HL-60 (cell line): ENCODE data around the gene FAM3A.

Experiments
- DNase-seq, 2 experiments: peaks; one replicate each; pipeline ENCODE4 v3.0.0-alpha.2; 2010 to 2020; ENCODE audit warnings: low read depth in 1 of 2, low spot score in 1 of 2
- H3K27ac ChIP-seq: fragments of 250-450 bp; sonication (Bioruptor Pico); replicated peaks from 2 replicates; pipeline ENCODE4 v1.5.1; 2020; ENCODE audit warnings: mild to moderate bottlenecking, moderate library complexity
- H3K27me3 ChIP-seq: fragments of 250-450 bp; sonication (Bioruptor Pico); 2 replicates; pipeline ENCODE4 v1.5.1; 2021; ENCODE audit warnings: mild to moderate bottlenecking, moderate library complexity; ENCODE audit not compliant: insufficient read depth, poor library complexity, severe bottlenecking
- H3K4me3 ChIP-seq: replicated peaks from 2 replicates; pipeline ENCODE4 v1.5.1; 2011; ENCODE audit warnings: mild to moderate bottlenecking, control low read depth, low read length; ENCODE audit not compliant: insufficient read depth
- CTCF ChIP-seq: IDR thresholded peaks from one replicate; pipeline ENCODE4 v1.5.1; 2011; ENCODE audit warnings: low read length, control low read depth, inconsistent platforms; ENCODE audit not compliant: insufficient read depth
- GABPA ChIP-seq: IDR thresholded peaks from 2 replicates; pipeline ENCODE4 v1.6.1; 2012; ENCODE audit warnings: low read depth
- POLR2AphosphoS5 ChIP-seq: IDR thresholded peaks from 2 replicates; pipeline ENCODE4 v1.6.1; 2012; ENCODE audit warnings: low read depth
- REST ChIP-seq: IDR thresholded peaks from 2 replicates; pipeline ENCODE4 v1.6.1; 2012; ENCODE audit warnings: low read depth; ENCODE audit not compliant: insufficient replicate concordance
- SPI1 ChIP-seq: IDR thresholded peaks from 2 replicates; pipeline ENCODE4 v1.6.1; 2012; ENCODE audit warnings: low read depth, mild to moderate bottlenecking, borderline replicate concordance

FAM3A gene

GRCh38 chrX:154469880-154470279 lies 46.2 kb downstream of the FAM3A start:
- DNase-seq: no peak
- no peak overlapping the region for H3K27ac ChIP-seq
- TF ChIP-seq CTCF (no peak), REST (no peak), POLR2AphosphoS5 (no peak), GABPA (no peak), SPI1 (no peak)
- H3K4me3 ChIP-seq: no peak overlapping the region
- no peaks in the 10 kb centered on the region for H3K27me3 ChIP-seq

GRCh38 chrX:154469114-154469513 lies 46.9 kb downstream of the FAM3A start:
- no peak for DNase-seq
- Histone ChIP-seq H3K4me3 (no peak overlapping the region), H3K27me3 (no peaks in the 10 kb centered on the region), H3K27ac (no peak overlapping the region)
- TF ChIP-seq REST (no peak), GABPA (no peak), CTCF (no peak), POLR2AphosphoS5 (no peak), SPI1 (no peak)

GRCh38 chrX:154468217-154468616 lies 47.8 kb downstream of the FAM3A start:
- H3K27ac ChIP-seq: no peak overlapping the region
- H3K4me3 ChIP-seq: no peak overlapping the region
- H3K27me3 ChIP-seq: no peaks in the 10 kb centered on the region
- no peak for TF ChIP-seq SPI1
- TF ChIP-seq POLR2AphosphoS5: no peak
- no peak for TF ChIP-seq CTCF
- TF ChIP-seq REST: no peak
- no peak for DNase-seq
